Activated CD4-positive, alpha-beta T cell treated with anti-CD3 and anti-CD28 coated beads, Interleukin-2, amount 50 U/mL, for 16 hours (primary cell): ENCODE results near the gene PKD1.

Experiments
- DNase-seq: peaks from one replicate; pipeline ENCODE4 v3.0.0-alpha.2; 2020

Gene PKD1

DNA sequence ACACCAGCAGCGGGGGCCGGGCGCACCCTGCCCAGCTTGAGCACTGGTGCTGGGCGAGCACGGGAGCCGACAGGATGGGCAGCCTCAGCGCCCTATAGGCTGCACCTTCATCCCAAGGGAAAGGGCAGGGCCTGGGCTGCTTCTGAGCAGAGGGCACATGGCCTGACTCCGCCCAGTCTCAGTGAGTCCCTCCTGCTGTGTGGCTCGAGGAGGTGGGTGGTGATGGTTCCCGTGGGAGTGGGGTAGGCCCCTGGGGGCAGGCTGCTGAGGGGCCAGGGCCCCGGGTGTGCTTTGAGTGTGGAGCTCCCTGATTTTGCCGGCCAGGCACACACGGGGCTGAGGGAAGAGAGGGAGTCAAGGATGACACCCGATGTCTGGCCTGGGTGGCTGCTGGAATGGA lies 50.0 kb downstream of the PKD1 start:
- DNase-seq, result no peak

DNA sequence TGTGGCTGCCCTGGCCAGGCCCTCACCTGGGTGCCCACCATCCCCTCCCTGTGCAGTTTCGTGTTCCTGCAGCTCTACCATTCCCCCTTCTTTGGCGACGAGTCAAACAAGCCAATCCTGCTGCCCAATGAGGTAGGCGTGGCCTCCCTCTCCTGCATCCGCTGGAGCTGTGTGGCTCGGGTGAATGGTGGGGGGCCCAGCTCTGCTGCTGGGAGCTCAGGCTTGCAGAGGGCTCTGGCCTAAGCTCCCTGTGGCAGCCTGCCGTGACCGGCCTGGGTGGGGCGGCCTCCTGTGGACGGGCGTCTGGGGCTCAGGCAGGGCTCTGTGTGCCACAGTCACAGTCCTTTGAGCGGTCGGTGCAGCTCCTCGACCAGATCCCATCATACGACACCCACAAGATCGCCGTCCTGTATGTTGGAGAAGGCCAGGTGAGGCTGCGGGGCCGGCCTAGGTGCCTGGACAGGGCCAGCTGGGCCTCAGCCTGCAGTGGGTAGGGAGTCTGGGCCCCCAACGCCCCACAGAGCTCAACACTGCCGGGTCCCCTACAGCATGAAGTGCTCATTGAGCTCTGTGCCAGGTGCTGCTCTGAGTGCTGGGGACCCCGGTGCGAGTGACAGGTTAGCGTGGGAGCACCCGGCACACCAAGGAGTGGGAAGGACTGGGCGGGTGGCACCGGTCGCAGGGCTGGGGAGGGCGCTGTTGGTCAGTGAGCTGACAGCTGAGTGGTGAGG lies 50.6 kb downstream of the PKD1 start:
- no peak for DNase-seq

DNA sequence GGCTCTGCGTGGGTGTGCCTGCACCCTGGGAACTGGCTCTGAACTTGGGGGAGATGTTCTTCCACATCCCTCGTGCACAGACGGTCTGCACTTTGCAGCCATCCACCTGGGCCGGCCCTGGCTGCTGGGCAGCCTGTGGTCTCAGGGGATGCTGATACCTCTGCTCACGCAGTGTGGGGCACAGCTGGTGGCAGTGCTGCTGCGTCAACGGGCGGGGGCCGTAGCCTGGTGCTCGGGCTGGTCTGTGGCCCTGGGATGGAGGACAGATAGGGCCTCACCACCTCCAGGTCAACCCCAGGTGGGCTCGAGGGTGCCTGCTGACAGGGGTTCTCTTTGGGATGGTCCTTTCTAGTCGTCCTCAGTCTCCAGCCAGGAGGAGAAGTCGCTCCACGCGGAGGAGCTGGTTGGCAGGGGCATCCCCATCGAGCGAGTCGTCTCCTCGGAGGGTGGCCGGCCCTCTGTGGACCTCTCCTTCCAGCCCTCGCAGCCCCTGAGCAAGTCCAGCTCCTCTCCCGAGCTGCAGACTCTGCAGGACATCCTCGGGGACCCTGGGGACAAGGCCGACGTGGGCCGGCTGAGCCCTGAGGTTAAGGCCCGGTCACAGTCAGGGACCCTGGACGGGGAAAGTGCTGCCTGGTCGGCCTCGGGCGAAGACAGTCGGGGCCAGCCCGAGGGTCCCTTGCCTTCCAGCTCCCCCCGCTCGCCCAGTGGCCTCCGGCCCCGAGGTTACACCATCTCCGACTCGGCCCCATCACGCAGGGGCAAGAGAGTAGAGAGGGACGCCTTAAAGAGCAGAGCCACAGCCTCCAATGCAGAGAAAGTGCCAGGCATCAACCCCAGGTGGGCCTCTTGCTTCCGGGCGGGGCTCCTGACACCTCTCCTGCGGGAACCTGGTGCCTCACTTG lies 51.6 kb downstream of the PKD1 start:
- DNase-seq, result no peak

DNA sequence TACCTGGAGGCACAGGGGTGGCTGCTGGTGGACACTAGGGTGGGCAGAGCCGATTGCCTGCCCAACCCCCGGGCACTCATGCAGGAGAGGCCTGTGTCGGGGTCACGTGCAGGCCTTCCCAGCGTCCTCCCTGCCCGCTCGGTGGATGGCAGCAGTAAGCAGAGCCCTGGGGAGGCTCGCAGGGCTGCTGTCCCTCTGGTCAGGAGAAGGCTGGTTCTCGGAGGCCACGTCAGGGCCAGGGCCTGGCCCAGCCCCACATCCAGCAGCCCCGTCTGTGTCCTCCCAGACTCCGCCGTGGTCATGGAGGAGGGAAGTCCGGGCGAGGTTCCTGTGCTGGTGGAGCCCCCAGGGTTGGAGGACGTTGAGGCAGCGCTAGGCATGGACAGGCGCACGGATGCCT lies 52.3 kb downstream of the PKD1 start:
- no peak for DNase-seq

DNA sequence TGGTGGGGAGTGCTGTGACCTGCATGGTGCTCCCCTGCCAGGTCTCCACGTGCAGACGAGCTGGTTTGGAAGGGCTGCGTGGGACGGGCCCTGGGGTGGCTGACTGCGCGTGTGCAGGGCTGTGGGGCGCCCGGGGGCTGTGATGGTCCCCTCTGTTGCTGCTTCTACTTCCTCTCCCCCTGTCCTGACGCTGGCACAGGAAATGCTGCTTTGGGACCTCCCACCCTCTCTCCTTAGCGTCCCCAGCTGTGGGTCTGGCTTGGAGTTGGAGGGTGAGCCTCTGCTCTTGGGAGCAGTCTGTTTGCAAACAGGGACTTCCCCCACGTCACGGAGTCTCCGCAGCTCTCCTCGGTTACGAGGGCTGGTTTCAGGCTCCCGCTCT lies 52.7 kb downstream of the PKD1 start:
- no peak for DNase-seq

DNA sequence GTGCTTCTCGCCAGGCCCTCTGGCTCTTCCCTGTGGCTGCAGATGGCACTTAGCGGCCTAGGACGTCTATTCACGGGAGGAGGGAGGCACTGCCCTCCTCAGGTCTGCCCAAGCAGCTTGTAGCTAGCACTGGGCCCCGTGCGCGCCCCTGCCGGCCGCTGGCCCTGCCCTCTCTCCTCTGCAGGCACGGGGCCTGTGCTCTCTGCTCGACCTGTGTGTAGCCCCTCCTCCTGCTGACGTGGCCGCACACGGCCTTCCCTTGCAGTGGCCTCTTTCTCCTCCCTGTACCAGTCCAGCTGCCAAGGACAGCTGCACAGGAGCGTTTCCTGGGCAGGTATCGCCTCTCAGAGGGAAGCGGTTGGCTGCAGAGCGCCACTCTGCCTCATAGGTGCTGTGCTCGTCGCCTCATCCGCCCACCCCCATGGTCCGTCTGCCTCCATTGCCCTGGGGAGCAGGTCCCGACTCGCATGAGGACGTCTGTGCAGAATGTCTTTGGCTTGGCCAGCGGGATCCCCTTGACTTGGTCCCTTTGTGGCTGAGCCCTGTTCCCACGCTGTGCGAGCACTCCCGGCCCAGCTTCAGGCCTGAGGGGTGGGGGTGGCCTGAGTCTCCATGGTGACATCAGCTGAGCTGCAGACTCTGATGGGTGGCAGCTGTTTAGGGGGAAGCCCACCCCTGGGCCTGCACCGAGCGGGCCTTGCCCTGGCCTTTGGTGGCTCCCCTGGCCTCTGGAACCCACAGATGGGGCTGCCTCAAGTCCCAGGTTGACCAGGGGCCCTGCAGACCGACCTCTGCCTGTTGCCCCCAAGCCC lies 53.3 kb downstream of the PKD1 start:
- no peak for DNase-seq

DNA sequence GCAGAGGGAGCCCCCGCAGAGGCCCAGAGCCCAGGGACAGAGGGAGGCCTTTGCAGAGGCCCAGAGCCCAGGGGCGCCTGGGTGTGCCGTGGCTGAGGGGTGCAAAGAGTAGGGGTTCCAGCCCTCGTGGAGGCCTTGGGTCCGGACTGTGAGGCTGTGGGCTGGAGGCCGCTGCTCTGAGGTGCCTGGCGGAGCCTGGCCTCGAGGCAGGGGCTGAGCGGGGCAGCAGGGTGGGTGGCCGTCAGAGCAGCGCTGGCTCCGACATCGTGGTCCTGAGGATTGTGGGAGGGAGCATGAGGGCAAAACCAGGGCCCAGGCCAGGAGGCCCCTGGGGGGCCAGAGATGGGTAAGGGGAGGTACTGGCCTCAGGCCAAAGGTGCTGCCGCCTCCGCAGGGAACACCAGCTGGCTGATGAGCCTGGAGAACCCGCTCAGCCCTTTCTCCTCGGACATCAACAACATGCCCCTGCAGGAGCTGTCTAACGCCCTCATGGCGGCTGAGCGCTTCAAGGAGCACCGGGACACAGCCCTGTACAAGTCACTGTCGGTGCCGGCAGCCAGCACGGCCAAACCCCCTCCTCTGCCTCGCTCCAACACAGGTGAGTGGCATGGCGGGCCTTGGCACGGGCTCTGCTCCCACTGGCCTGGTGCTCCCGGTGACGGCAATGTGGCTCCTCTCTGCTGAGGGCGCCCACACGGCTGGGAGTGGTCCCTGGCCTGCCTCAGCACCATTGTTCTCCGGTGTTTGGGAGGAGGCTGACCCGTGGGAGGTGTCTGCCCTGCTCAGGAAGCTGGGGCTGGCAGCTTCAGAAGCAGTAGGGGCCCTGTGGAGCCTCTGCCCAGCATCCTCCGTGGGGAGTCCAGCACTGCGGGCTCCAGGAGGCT lies 54.3 kb downstream of the PKD1 start:
- no peak for DNase-seq

DNA sequence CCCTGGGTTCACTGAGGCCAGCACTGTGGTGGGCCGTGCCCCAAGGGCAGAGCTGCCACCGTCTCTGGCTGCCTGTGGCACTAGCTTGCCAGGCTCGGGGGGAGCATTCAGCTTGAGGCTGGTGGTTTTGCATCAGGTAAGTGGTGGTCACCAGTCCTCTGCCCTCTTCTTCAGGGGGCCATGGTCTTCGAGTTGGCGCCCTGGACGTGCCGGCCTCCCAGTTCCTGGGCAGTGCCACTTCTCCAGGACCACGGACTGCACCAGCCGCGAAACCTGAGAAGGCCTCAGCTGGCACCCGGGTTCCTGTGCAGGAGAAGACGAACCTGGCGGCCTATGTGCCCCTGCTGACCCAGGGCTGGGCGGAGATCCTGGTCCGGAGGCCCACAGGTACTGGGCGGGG lies 55.7 kb downstream of the PKD1 start:
- no peak for DNase-seq

DNA sequence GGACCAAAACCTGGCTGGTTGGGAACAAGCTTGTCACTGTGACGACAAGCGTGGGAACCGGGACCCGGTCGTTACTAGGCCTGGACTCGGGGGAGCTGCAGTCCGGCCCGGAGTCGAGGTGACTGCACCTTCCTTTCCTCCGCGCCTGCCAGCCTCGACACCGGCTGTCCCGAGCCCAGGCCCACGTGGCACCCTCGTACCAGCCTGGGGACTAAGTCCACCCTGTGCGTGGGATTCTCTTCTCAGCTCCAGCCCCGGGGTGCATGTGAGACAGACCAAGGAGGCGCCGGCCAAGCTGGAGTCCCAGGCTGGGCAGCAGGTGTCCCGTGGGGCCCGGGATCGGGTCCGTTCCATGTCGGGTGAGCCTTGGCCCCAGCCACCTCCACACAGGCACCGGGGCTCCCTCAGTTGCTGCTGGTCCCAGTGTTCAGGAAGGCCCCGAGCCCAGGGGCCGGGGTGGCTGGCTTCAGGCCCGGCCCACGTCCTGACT lies 56.3 kb downstream of the PKD1 start:
- DNase-seq, result no peak

DNA sequence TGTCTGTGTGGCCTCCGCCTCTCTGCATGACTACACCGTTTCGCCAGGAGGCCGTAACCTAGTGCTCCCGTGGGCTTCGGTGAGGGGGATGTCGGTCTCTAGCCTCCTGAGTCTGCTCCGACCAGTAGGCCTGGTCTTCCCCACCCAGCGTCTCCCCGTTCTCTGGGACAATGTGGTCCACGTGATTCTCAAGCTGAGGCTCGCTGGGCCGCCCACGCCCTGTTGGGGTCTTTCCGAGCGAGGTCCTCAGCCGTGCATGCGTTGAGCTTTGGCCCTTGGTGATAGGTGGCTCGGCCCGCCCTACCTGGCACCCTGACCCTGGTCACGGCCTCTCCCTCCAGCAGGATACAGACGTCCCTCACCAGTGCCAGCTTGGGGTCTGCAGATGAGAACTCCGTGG lies 57.0 kb downstream of the PKD1 start:
- no peak for DNase-seq

DNA sequence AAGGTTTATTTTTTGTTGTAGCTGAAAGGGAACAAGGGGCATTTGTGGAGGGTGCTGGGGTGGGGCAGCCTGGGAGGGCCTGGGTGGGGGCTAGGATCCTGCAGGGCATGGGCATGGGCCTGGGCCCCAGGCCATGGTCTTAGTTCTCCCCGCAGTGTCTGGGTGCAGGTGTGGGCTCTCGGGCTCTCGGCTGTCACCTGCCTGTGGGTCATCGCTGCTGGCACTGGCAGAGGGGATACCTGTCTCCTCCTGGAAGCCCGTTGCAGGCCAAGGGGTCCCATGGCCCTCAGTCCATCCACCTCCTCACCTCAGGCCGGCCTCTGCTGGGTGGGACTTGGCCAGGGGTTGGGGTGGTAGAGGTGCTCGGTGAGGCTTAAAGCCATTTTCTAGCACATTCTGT lies 57.6 kb downstream of the PKD1 start:
- no peak for DNase-seq

DNA sequence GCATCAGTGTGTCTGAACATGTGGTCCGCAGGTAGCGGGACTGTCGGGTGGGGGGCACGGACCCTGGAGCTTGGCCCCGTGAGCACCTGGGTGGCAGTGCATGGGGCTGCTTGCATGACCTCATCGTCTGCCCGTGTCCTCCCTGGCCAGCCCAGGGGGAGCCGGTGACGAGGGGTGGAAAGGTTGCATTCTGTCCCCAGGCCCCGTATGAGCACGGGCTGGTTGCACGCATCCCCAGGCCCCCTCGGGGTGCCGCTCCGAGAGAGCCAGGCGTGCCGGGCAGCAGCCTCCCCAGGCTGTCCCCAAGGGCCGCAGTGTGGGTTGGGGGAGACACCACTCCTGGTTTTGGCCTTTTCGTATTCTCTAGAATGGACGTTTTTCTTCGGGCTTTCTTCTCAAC lies 58.0 kb downstream of the PKD1 start:
- DNase-seq, result no peak

DNA sequence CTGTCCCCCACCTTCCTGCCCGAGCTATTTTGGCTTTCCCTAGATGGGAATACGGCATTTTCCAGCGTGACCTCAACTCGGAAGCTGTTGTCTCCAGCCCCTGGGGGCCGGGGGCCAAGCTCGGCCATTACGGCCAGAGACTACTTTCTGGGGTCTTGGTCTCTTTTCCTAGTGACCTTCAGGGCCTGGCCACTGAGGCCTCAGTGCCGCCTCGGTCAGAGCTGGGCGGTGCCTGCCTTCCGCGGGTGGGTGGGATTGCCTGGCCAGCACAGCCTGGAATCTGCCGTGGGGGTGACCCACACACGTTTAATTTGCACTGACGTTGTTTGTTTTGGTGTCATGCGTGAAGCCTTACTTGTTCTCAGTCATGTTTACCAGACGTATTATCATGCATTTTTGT lies 58.7 kb downstream of the PKD1 start:
- no peak for DNase-seq

DNA sequence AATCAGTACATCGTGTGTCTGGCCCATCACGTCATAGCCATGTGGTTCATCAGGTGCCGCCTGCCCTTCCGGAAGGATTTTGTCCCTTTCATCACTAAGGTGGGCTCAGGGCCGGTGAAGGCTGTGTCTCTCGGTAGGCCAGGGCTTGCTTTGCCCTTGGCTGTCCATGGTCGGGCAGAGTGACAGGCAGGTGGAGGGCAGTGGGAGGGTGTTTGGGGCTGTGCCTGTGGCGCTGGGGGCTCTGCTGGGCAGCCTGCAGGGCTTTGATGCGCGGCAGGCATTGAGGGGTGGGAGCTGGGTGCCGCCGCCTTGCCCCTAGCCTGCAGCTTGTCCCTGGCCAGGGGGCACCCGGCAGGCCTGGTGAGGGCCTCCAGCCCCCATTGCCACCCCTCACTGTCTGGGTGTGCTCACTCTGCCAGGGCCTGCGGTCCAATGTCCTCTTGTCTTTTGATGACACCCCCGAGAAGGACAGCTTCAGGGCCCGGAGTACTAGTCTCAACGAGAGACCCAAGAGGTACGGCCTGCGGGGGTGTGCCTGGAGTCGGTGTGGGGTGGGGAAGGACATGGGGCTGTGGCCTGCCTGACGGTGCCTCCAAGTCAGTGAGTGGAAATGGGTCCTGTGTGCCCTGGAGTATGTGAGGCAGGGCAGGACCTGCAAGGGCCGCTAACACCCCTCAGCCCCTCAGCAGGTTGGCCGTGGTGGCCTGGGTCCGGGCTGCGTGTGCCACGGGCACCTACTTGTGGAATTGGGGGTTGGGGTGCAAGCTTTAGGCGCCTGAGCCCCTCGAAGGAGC lies 59.4 kb downstream of the PKD1 start:
- DNase-seq, result no peak

DNA sequence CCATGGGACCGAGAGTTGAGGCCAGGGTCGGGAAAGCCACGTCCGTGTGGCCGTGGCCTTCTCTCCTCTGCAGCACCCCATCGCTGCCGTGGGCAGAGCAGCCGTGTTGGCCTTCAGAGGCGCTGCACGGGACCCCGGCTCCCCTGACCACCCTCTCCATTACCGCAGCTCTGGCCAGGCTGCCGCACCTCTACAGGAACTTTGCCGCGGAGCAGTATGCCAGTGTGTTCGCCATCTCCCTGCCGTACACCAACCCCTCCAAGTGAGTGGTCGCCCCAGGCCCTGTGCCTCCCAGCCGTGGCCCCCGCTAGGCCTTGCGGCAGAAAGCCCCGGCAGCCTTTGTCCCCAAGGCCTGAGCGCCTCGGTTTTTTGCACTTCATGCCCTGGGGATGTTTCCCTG lies 60.1 kb downstream of the PKD1 start:
- DNase-seq, result no peak

DNA sequence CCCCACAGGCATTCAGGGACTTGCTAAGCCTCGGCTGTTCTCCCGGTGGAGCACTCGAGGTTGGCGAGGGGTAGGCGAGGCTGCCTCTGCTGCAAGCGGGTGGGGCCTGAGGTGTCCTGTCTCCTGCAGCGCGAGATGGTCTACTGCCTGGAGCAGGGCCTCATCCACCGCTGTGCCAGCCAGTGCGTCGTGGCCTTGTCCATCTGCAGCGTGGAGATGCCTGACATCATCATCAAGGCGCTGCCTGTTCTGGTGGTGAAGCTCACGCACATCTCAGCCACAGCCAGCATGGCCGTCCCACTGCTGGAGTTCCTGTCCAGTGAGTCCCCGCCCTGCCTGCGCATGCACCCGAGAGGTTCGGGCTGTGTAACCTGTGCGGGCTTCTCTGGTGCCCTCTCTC lies 61.6 kb downstream of the PKD1 start:
- DNase-seq, result no peak

DNA sequence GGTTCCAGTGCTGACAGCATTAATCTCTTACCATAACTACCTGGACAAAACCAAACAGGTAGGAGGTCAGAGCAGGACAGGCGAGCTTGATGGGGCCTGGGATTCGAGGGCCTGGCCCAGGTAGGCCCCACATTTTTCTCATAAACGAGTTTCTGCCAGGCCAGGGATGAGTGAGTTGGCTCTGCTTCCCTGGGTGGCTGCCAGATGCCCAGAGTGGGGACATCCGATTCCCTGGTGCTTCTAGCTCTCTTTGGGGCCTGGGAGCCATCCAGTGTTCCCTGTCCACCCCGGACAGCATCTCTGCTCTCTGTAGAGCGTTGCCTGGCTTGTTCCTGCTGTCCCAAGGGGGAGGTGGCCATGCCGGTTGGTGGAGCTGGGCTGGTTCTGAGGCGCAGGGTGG lies 62.8 kb downstream of the PKD1 start:
- no peak for DNase-seq

DNA sequence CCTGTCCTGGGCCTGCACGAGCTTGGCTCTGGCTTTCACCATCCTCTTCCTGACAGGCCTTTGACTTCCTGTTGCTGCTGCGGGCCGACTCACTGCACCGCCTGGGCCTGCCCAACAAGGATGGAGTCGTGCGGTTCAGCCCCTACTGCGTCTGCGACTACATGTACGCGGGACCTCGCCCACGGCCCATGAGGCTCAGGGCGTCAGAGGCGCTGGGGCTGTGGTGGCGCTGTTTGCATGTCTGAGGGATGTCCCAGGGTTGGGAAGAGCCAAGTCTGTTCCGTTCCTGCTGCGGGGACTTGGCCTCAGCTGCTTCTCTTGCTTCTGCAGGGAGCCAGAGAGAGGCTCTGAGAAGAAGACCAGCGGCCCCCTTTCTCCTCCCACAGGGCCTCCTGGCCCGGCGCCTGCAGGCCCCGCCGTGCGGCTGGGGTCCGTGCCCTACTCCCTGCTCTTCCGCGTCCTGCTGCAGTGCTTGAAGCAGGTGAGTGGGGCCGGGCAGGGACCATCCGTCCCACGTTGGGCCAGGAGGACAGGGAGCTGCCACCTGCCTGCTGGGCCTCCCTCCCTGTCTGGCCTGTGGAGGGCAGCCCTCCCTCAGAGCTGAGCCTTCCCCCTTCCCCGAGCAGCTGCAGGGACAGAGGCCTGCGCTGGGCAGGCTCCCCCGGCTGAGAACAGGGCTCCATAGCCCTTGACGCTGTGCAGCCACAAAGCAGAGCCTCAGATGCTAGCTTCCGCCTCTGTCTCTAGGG lies 64.1 kb downstream of the PKD1 start:
- DNase-seq, result no peak

DNA sequence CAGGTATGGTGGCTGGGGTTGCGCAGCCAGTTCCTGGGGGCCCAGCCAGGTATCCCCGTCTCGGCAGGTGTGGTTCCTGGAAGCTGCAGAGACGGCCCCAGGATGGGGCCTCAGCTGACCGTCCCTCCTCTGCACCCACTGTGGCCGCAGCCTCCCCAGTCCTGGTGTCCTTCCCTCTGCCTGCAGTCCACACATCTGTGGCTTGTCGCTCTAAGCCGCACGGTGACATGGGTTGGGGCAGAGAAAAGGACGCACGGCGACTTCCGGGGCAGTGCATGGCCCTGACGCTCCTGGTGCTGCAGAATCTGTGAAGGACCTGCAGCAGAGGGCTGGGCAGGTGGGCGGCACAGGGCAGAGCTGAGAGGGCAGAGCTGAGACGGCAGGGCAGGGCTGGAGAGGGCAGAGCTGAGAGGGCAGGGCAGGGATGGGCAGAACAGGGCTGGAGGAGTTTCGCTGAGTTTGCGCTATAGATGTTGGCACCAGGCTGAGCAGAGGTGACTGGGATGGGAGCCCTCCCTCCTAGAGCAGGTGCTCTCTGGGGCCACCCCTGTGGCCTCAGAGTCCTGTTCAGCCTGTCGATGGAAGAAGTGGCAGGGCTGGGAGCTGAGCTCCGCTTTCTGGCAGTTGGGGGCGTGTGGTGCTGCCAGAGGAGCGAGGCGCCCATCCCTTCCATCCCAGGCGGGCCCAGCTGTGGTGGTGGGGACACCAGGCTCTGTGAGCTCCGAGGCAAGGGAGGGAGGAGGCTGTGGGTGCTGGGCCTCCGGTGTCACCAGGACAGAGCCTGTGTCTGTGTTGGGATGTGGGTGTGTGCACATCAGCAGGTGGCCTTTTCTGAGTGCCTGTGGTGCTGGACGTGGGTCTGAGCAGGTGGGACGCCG lies 64.9 kb downstream of the PKD1 start:
- no peak for DNase-seq

DNA sequence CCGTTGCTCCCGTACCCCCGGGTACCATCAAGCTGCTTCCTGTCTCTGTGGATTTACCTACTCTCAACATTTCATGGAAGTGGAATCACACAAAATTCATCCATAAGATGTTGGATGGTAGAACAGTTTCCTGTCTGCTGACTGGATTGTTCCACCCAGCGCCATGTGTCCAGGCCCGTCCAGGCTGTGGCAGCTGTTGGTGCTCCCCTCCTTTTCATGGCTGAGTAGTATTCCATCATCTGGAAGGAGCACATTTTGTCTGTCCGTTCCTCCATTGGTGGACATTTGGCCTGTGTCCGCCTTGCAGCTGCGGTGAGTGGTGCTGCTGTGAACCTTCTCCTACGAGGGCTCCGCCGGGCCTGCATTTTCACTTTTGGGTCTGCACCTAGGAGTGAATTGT lies 69.6 kb downstream of the PKD1 start:
- no peak for DNase-seq
